ENCODE measurements around the gene OR4D11.
"Not testable (repeated sequence)": the region's sequence is repeated elsewhere in the genome, so short reads cannot be mapped to it uniquely, and the experiment has no call there.

OR4D11 gene

DNA sequence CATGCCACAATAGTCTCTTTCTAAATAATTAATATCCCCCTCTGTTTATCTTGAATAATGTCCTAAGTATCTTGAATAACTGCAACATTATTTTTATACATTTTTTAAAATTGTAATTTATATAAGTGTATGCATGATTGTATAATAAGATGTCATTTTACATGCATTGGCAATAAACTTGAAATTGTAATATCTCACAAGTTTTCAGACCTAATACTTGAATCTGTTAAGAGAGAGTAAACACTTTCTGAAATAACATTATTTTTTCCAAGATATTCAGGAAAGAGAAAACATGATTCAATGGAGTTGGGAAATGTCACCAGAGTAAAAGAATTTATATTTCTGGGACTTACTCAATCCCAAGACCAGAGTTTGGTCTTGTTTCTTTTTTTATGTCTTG lies at the start of gene OR4D11:
TSS of gene OR4D11 (plus strand) at position 301 of the 400 bp plus-strand sequence. CDS start at position 301, 0 bp downstream.
- DNase-seq: no peak

DNA sequence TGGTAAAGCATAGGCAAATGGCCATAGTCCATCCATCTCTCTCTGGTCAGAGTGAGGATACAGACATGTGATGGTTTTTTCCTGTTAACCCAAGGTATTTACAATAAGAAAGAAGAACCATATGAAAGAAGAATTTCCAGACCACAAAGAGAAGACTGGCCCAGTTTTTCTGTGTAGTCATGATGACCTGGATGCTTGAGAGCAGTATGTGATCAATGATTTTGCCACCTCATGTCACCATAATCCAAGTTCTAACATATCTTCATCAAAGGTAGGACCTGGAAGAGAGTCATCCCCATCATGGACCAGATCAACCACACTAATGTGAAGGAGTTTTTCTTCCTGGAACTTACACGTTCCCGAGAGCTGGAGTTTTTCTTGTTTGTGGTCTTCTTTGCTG lies 46.7 kb upstream of the OR4D11 start, which contains the start of gene OR4D6:
TSS of gene OR4D6 (plus strand) at position 301 of the 400 bp plus-strand sequence. CDS start at position 301, 0 bp downstream.
- no peak for DNase-seq

DNA sequence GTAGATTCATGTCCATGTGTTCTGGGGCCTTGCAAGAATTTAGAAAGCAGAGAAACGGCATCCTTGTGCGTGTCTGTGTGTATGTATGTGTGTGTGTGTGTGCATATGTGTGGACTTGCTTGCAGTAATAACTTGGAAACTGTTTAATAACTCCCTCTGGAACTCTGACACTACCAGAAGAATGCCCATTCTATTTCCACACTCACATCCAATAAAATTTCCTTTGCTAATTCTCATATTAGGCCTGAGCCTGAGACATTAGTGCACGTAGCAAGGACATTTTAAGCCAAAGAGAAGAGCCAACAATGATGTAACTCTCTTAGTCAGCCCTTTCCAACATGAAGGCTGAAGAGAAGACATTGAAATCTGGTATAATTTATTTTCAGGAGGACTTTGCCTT lies 43.5 kb upstream of the OR4D11 start:
- no peak for DNase-seq

GRCh38 chr11:59463190-59463641 lies 40.2 kb upstream of the OR4D11 start:
- no peak for DNase-seq

- DNase-seq: no peak
These were observed 30.4 kb upstream of the OR4D11 start, which contains the start of gene OR4D10 for GRCh38 chr11:59473015-59473414. Gene OR4D10 (plus strand): TSS chr11:59473315. CDS start chr11:59477430, 4,115 bp downstream.

GRCh38 chr11:59475176-59475575 lies 28.2 kb upstream of the OR4D11 start:
- no peak for DNase-seq

- no peak for DNase-seq
These were observed 23.5 kb upstream of the OR4D11 start for GRCh38 chr11:59479906-59480305.

DNA sequence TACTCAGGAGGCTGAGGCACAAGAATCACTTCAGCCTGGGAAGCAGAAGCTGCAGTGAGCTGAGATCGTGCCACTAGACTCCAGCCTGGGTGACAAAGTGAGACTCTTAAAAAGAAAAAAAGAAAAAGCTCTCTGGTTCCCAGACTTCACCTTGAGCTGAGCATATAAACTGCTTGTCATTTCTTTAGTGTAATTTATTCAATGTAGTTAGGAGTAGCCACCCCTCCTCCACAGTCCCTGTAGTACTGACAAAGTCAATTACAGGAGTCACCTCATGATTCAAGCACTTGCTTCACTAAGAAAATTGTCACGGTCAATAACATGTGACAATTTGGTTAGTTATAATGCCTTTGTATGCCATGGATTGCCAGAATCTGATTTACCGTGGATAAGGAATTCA lies 23.0 kb upstream of the OR4D11 start:
- DNase-seq: no peak

GRCh38 chr11:59501931-59502330 lies 1.4 kb upstream of the OR4D11 start:
- DNase-seq: no peak

GRCh38 chr11:59510941-59511589 lies 7.7 kb downstream of the OR4D11 start, which contains the start of gene OR4D9:
Gene OR4D9 (plus strand): TSS chr11:59511539. CDS start chr11:59514913, 3,374 bp downstream.
- DNase-seq: no peak

DNA sequence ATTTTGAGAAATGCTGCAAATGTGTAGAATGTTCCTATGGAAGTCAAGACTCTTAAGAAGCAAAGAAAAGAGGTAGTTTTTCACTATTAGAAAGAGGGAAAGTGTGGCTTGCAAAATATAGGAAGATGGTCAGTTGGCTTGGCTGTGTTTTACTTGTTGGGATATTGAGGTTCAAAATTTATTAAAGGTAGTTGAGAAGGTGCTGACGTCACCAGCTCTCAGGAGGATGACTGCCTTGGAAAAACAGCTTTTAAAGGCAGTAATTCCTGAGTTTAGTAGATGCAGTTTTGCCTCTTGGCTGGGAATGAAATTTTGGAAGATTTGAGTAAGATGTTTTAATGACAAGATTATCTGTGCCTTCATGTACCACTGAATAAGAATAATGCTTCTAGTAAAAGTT lies 8.3 kb downstream of the OR4D11 start:
- no peak for DNase-seq

DNA sequence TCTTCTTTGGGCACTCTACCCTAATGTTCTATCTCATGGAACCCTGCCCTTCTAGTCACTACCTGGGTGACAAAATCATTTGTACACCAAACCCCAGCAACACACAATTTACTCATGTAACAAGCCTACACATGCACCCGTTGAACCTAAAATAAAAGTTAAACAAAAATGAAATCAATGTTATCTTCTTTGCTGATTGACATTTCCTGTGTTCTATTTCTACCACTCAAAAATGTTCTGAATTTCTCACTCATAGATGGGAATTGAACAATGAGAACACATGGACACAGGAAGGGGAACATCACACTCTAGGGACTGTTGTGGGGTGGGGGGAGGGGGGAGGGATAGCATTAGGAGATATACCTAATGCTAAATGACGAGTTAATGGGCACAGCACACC lies 16.8 kb downstream of the OR4D11 start:
- not testable (repeated sequence) for DNase-seq

- DNase-seq: no peak
These were observed 17.4 kb downstream of the OR4D11 start for GRCh38 chr11:59520741-59521140.

GRCh38 chr11:59523541-59523940 lies 20.2 kb downstream of the OR4D11 start:
- no peak for DNase-seq

GRCh38 chr11:59528711-59529110 lies 25.3 kb downstream of the OR4D11 start:
- DNase-seq: no peak

DNA sequence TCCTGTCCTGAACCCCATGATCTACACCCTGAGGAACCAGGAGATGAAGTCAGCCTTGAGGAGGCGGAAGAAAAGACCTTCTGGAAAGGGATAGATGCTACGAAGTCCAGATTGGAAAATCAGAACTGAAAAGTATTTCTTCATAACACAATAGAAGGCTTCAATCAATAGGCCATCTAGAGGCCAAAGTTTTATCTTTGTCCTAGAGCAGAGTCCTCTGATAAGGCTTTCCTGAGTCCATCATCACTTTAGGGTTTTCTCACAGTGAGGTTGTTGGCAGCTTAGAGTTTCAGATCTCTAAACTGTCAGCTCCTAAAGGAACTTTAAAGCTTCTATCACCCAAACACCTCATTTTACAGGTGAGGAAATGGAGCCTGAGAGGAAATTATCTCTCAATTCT lies 29.2 kb downstream of the OR4D11 start:
- DNase-seq: no peak

GRCh38 chr11:59534676-59535075 lies 31.3 kb downstream of the OR4D11 start:
- DNase-seq: no peak

GRCh38 chr11:59542142-59542810 lies 38.9 kb downstream of the OR4D11 start:
- DNase-seq: no peak

DNA sequence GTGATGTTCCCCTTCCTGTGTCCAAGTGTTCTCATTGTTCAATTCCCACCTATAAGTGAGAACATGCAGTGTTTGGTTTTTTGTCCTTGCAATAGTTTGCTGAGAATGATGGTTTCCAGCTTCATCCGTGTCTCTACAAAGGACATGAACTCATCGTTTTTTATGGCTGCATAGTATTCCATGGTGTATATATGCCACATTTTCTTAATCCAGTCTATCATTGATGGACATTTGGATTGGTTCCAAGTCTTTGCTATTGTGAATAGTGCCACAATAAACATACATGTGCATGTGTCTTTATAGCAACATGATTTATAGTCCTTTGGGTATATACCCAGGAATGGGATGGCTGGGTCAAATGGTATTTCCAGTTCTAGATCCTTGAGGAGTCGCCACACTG lies 40.3 kb downstream of the OR4D11 start:
- DNase-seq: not testable (repeated sequence)

- no peak for DNase-seq
These were observed 41.4 kb downstream of the OR4D11 start for GRCh38 chr11:59544869-59545178.

GRCh38 chr11:59545179-59546020 lies 42.0 kb downstream of the OR4D11 start:
- DNase-seq: no peak

GRCh38 chr11:59547605-59548308 lies 44.4 kb downstream of the OR4D11 start:
- not testable (repeated sequence) for DNase-seq

DNA sequence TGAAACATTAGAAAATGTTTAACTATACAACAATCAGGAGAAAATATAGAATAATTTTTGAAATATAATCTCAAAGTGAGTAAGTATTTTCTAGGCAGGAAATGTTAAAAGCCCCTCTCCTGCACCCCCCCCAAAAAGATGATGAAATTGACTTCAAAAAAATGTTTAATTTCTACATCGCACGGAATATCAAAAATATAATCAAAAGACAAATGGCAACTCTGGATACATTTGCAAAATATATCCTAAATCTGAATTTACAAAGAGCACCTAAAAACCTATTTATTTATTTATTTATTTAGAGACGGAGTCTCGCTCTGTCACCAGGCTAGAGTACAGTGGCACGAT lies 44.9 kb downstream of the OR4D11 start:
- no peak for DNase-seq
